ENCODE measurements around the gene LYPD3.

The LYPD3 gene

GRCh38 chr19:43496960-43497359 lies 31.6 kb upstream of the LYPD3 start:
- H3K27ac ChIP-seq = no peak overlapping the region
- TF ChIP-seq CTCF (conservative IDR thresholded peaks at IDR 0.05) = no peak

DNA sequence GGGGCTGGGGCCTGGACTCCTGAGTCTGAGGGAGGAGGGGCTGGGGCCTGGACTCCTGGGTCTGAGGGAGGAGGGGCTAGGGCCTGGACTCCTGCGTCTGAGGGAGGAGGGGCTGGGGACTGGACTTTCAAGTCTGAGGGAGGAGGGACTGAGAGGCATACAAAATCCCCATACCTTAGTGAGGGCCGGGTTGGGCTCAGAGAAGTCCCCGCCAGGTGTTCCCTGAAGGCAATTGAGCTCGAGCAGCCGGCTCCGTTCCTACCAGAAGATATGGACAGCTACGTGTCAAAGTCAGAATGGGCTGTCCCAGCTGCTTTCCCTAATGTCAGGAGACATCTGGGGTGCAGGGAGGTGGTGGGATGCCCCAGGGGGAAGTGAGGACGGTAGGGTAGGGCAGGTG lies 29.7 kb upstream of the LYPD3 start:
- H3K27ac ChIP-seq = no peak overlapping the region

GRCh38 chr19:43490759-43491158 lies 25.4 kb upstream of the LYPD3 start:
- no peak for TF ChIP-seq CTCF (conservative IDR thresholded peaks at IDR 0.05)

More for the DNA sequence above, 29.7 kb upstream of the LYPD3 start:
- no peak for TF ChIP-seq CTCF (conservative IDR thresholded peaks at IDR 0.05)

GRCh38 chr19:43489979-43490599 lies 24.7 kb upstream of the LYPD3 start:
- H3K27ac ChIP-seq = no peak overlapping the region
- no peak for TF ChIP-seq CTCF (conservative IDR thresholded peaks at IDR 0.05)

More at GRCh38 chr19:43490759-43491158, 25.4 kb upstream of the LYPD3 start:
- H3K27ac ChIP-seq = no peak overlapping the region

DNA sequence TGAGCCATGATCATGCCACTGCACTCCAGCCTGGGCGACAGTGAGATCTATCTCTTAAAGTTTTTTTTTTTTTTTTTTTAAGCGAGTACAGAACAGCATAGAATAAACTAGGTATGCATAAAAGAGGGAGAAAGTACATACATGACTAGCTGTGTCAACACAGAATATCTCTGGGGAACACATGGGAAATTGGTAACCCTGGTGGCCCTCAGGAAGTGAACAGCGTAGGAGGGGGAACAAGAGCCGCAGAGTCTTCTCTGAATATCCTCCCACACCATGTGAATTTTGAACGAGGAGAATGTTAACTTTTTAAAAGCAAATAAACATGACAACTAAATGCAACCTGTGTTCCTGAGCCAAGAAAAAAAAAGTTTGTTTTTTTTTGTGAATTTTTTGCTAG lies 23.9 kb upstream of the LYPD3 start:
- H3K27ac ChIP-seq = no peak overlapping the region
- no peak for TF ChIP-seq CTCF (conservative IDR thresholded peaks at IDR 0.05)

GRCh38 chr19:43488179-43488578 lies 22.8 kb upstream of the LYPD3 start:
- no peak overlapping the region for H3K27ac ChIP-seq
- no peak for TF ChIP-seq CTCF (conservative IDR thresholded peaks at IDR 0.05)

- no peak for TF ChIP-seq CTCF (conservative IDR thresholded peaks at IDR 0.05)
- no peak overlapping the region for H3K27ac ChIP-seq
Observed at GRCh38 chr19:43486412-43486811, 21.0 kb upstream of the LYPD3 start.

Data from VCaP (cell line).